ENCODE results near the gene MRPS26.
A peak's percentile ranks its signal among the peaks of the same experiment; 100 is the strongest.
"Not testable (repeated sequence)": the region's sequence is repeated elsewhere in the genome, so short reads cannot be mapped to it uniquely, and the experiment has no call there.

MRPS26 gene

DNA sequence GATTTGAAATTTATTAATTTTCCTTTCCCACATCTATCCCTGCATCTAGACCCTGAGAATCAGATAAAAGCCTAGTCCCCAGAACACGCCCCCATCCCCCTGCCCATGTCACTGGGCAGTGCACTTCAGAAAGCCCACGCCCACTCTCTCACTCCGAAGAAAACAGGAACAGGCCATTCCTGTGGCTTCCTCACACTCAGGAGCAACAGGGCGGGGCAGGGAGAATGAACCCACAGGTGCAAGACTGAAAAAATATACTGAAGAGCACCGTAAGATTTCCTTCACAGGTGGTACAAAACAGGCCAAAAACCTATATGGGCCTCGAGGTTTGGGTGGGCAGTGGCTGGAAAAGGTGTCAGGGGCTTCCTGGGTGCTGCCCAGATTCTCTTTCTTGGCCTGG is 29.0 kb downstream of the MRPS26 start:
- DNase-seq (ENCODE audit: low read depth) = no peak

- DNase-seq (ENCODE audit: low read depth) = not testable (repeated sequence)
These were observed 29.5 kb downstream of the MRPS26 start for GRCh38 chr20:3075315-3075714.

DNA sequence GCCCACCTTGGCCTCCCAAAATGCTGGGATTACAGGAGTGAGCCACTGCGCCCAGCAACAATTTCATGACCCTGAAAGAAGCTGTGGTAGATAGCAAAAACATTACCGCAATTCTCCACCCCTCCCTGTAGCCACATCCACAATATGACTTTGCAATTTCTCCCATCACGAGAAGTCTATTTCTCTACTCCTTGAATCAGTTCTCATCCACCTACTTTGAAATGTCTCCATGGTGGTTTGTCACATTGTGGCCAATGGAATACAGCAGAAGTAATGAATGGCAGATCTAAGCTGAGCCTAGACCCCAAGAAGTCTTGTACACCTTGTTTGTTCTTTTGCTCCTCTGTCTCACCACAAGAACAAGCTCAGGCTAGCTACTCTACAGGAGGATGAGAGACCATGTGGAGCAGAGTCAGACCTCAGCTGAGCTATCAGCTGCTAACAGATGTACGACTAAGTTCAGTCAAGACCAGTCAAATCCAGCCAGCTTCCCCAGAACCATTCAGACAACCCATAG is 31.8 kb downstream of the MRPS26 start:
- no peak for DNase-seq (ENCODE audit: low read depth)

GRCh38 chr20:3080939-3081388 is 35.1 kb downstream of the MRPS26 start:
- peak; percentile 72 for DNase-seq (ENCODE audit: low read depth)

DNA sequence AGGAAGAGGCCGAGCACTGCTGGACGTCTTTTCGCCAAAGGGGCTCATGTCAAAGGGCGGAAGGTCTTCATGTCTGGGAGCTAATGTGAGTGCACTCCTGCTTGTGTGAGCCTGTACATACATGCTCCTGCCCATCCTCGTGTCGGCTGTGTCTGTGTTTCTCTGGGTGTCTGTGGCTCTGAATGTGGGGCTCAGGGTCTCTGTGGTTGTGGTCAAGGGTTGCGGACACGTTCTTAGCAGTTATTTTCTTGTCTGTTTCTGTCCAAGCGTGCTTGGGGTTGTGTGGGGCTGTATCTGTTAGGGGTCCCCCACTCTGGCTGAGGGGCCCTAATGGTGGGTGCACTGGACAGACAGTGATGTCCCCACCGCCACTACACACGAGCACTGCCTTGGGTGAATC is 35.8 kb downstream of the MRPS26 start:
- no peak for DNase-seq (ENCODE audit: low read depth)

GRCh38 chr20:3082306-3082951 is 36.6 kb downstream of the MRPS26 start:
- DNase-seq (ENCODE audit: low read depth) = no peak

GRCh38 chr20:3082955-3083952 is 37.4 kb downstream of the MRPS26 start:
- no peak for DNase-seq (ENCODE audit: low read depth)

DNA sequence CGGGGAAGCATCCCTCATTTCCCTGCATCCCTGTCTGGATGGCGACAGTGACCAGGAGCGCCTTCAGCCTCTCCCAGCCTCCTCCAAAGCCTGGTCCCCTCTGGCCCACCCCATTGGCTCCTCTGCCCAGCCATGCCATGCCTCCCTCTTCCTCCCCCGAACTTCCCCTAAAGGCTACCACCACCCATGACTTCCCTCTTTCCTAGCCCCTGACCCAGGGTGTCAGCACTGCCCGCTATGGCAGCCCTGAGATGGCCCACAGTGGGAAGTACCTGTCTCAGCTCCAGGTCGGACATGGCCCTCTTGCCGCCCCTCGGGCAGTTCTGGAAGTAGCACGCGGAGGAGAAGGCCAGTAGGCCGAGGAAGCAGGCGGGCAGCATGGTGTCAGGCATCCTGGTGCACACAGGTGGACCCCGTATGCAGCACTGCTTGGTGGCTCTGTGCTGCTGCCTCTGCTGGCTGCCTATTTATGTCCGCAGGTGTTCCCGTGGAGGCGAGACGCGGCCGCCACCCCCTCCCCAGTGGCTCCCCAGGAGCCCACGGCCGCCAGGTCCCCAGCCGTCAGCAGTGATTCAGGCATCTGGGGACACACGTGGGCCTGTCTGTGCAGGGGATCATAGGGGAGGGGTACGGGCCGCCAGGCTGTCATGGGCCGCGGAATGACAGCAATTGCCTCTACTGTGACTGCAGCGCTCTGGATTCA is 38.6 kb downstream of the MRPS26 start, which contains the start of gene AVP:
Gene AVP, minus strand, starts transcription at position 442 of the 703 bp plus-strand sequence. Its CDS starts 50 bp downstream, at position 392.
- DNase-seq (ENCODE audit: low read depth) = no peak

DNA sequence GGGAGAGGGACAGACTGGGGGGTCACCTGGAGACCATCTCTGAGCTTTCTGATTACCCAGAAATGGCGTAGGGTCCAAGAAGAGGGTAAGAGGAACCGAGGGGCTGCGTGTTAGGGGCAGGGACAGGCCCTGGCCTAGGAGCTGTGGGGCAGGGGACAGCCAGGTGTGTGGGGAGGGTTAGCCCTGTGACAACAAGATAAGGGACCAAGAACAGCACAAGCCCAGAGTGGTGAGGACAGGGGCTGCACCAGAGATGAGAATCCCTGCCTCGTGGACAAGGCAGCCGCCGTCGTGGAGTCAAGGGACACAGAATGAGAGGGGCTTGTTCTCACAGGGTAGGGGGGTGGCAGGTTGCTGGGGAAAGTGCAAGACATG is 39.1 kb downstream of the MRPS26 start:
- no peak for DNase-seq (ENCODE audit: low read depth)

- DNase-seq (ENCODE audit: low read depth) = no peak
These were observed 39.8 kb downstream of the MRPS26 start for GRCh38 chr20:3085571-3086072.

DNA sequence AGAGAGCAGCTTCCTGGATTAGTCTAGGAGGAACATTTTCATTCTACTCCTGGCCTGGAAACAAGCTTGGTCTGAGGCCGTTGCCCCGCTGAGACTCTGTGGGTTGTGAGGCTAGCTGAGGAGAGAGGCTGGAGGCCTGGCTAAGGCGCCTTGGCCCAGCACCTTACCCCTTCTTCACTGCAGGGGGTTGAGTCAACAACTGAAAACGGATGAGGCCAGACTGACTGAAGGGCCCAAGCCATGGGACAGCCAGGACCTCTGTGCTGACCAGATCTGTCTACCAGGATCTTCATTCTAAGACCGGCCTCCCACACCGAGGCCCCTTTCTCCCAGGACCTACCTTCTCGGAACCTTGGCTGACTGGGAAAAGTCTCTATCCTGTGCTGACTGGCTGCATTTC is 42.2 kb downstream of the MRPS26 start:
- no peak for DNase-seq (ENCODE audit: low read depth)

GRCh38 chr20:3090565-3090964 is 44.7 kb downstream of the MRPS26 start:
- DNase-seq (ENCODE audit: low read depth) = no peak

GRCh38 chr20:3092611-3093379 is 46.9 kb downstream of the MRPS26 start:
- no peak for DNase-seq (ENCODE audit: low read depth)

DNA sequence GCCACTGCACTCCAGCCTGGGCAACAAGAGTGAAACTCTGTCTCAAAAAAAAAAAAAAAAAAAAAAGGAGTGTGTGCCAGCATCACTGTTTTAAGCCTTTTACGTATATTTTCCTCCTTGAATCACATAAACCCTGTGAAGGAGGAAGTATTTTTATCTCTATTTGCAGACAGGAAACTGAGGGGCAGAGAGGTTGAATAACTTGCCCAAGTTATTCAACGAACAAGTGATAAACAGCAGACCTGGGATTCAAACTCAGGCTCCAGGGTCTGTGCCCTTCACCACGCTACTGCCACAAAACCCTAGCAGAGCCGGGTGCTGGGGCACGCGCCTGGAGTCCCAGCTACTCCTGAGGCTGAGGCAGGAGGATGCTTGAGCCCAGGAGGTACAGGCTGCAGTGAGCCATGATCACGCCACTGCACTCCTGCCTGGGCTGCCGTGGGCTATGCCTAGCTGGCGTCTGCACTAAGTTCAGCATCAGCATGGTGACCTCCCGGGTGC is 48.1 kb downstream of the MRPS26 start:
- DNase-seq (ENCODE audit: low read depth) = no peak

- no peak for DNase-seq (ENCODE audit: low read depth)
These were observed 49.2 kb downstream of the MRPS26 start for GRCh38 chr20:3094848-3095629.
